ENCODE data around the gene PARP8. TPM values are rescaled to one million over a fixed set of nuclear protein-coding genes. Genes with fewer than 3 reads are reported as not detected.

The PARP8 gene
- total and polyA plus RNA-seq, 2 of the 4 experiments (the other 2 are of a cell fraction) = 6.9 to 8.2 TPM

DNA sequence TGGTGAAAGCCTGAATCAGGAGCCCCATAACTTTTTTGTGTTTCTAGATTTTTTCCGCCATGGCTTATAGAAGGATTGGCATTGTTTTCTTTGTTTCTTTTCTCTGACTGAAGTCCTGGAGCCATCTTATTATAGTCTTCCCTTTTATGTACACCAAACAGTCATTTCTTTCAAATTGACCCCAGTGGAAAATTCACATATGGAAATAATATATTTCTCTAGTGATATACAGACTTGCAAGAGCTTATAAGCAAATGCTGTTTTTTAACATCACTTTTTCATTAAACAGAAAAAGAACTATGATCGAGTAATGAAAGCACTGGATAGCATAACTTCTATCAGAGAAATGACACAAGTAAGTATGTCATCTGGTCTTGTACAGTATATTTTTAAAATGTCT lies 155.6 kb downstream of the PARP8 start:
- Histone ChIP-seq H3K79me1 (ENCODE audit: low read depth in 1 of 2, low read length in 2 of 2) (no peaks in the 10 kb centered on the region), H3K56ac (ENCODE audit: extremely low read depth, insufficient read depth, low read length) (no peak overlapping the region), H3K27ac (ENCODE audit: insufficient read depth, low read length) (no peak overlapping the region), H3K9me3 (ENCODE audit: control insufficient read depth, insufficient read depth, low read length) (no peaks in the 10 kb centered on the region), H4K20me1 (ENCODE audit: insufficient read depth, low read length) (no peaks in the 10 kb centered on the region), H4K91ac (ENCODE audit: insufficient read depth, low read depth, low read length) (no peak overlapping the region), H2BK20ac (ENCODE audit: low read depth, low read length) (no peak overlapping the region), H2BK120ac (ENCODE audit: low read depth, low read length) (no peak overlapping the region), H3K36me3 (ENCODE audit: control insufficient read depth, insufficient read depth, low read length) (no peaks in the 10 kb centered on the region), H2BK15ac (ENCODE audit: low read depth, low read length) (no peak overlapping the region), H4K8ac (ENCODE audit: low read depth in 2 of 2, low read length in 2 of 2) (no peak overlapping the region), H3K18ac (ENCODE audit: low read depth, low read length) (no peak overlapping the region), H3K14ac (replicated peaks; ENCODE audit: low read depth, low read length) (no peak overlapping the region), H3K27me3 (ENCODE audit: control insufficient read depth, insufficient read depth, low read length) (no peaks in the 10 kb centered on the region), H2AK9ac (replicated peaks; ENCODE audit: low read depth, low read length, poor library complexity) (no peak overlapping the region), H3K9me1 (ENCODE audit: insufficient read depth, low read length) (no peaks in the 10 kb centered on the region), H3K9ac (ENCODE audit: low read depth, low read length) (no peak overlapping the region), H3K4me1 (ENCODE audit: control insufficient read depth, insufficient read depth, low read length) (no peaks in the 10 kb centered on the region), H2AFZ (replicated peaks; ENCODE audit: low read length, poor library complexity) (no peak overlapping the region), H3K4me2 (ENCODE audit: low read depth, low read length) (no peak overlapping the region), H3K4ac (ENCODE audit: low read depth, low read length) (no peak overlapping the region), H2BK5ac (ENCODE audit: low read depth, low read length, poor library complexity, severe bottlenecking) (no peak overlapping the region), H3K23ac (ENCODE audit: low read depth, low read length) (no peak overlapping the region), H4K5ac (ENCODE audit: low read depth, low read length) (no peak overlapping the region), H3K4me3 (ENCODE audit: insufficient read depth, low read depth, low read length) (no peak overlapping the region), H2AK5ac (ENCODE audit: low read depth, low read length) (no peak overlapping the region)
- dilution Hi-C loops (cut with HindIII; ENCODE audit: low sequenced_read_pairs, unreplicated experiment) (no loop called here), in situ Hi-C loops (cut with MboI; ENCODE audit: low sequenced_read_pairs) (no loop called here), intact Hi-C loops (cut with micrococcal nuclease) (no loop called here)
- TF ChIP-seq NFE2L2 (IDR thresholded peaks at IDR 0.05; ENCODE audit: low read depth, low read length) = no peak
- no peak for TF ChIP-seq SMC3 (IDR thresholded peaks at IDR 0.05; ENCODE audit: low read depth, low read length)
- ATAC-seq (ENCODE audit: low read depth) (no peak), DNase-seq (no peak)
- CTCF ChIA-PET = interaction anchor here (0.6 kb wide), 1 partner anchor 8 kb away, joined by 3 read pairs; no protein-coding TSS in a partner anchor
- POLR2A ChIA-PET (ENCODE audit: unreplicated experiment) = no interaction called here
- BruUV-seq (replicated peaks) = no TSS peak
- WGBS, 2 experiments (ENCODE audit: extremely low coverage in 2 of 2, insufficient read length in 1 of 2) = no CpG with 5 or more reads among the region's 2 CpGs

Measured in IMR-90 (cell line).